ENCODE measurements around the gene VAV2. TPM values are rescaled to one million over a fixed set of nuclear protein-coding genes. Genes with fewer than 3 reads are reported as not detected.

Gene VAV2
- total RNA-seq, 4 donors from 2014 or later, result 4.7 to 42.2 (median 15.8) TPM

GRCh38 chr9:133951265-133951664, 40.9 kb downstream of the VAV2 start:
- Histone ChIP-seq H3K4me1 (peaks cover 0 to 3% of the 10 kb centered on the region in 2 donors), H3K9me3 (no peaks in the 10 kb centered on the region), H3K36me3 (no peaks in the 10 kb centered on the region), H3K27ac (no peak overlapping the region), H3K4me3 (no peak overlapping the region), H3K27me3 (no peaks in the 10 kb centered on the region)
- DNase-seq, result no peak
- TF ChIP-seq POLR2A (IDR thresholded peaks at IDR 0.05), result no peak
- no peak for TF ChIP-seq CTCF (IDR thresholded peaks at IDR 0.05)
- intact Hi-C loops (cut with DNase I; ENCODE audit: low total_unique reads), result no loop called here

GRCh38 chr9:133950629-133951111, 41.5 kb downstream of the VAV2 start:
- no peak for DNase-seq

GRCh38 chr9:133950192-133950591, 41.9 kb downstream of the VAV2 start:
- DNase-seq, result no peak
- Histone ChIP-seq H3K4me1 (no peaks in the 10 kb centered on the region), H3K27ac (no peak overlapping the region), H3K4me3 (no peak overlapping the region), H3K9me3 (no peaks in the 10 kb centered on the region), H3K27me3 (no peaks in the 10 kb centered on the region), H3K36me3 (no peaks in the 10 kb centered on the region)
- intact Hi-C loops (cut with DNase I; ENCODE audit: low total_unique reads), result no loop called here
- TF ChIP-seq CTCF (IDR thresholded peaks at IDR 0.05) (no peak), POLR2A (IDR thresholded peaks at IDR 0.05) (no peak)

More at GRCh38 chr9:133950629-133951111, 41.5 kb downstream of the VAV2 start:
- no peaks in the 10 kb centered on the region for H3K4me1 ChIP-seq
- no peaks in the 10 kb centered on the region for H3K36me3 ChIP-seq
- no peak for TF ChIP-seq CTCF (IDR thresholded peaks at IDR 0.05)
- TF ChIP-seq POLR2A (IDR thresholded peaks at IDR 0.05), result no peak
- no peaks in the 10 kb centered on the region for H3K9me3 ChIP-seq
- intact Hi-C loops (cut with DNase I; ENCODE audit: low total_unique reads), result no loop called here
- H3K4me3 ChIP-seq, result no peak overlapping the region
- H3K27me3 ChIP-seq, result no peaks in the 10 kb centered on the region
- H3K27ac ChIP-seq, result no peak overlapping the region

- no peaks in the 10 kb centered on the region for H3K4me1 ChIP-seq
- no peaks in the 10 kb centered on the region for H3K27me3 ChIP-seq
- no peak overlapping the region for H3K27ac ChIP-seq
- H3K36me3 ChIP-seq, result no peaks in the 10 kb centered on the region
- no peak for DNase-seq
- H3K4me3 ChIP-seq, result no peak overlapping the region
- TF ChIP-seq CTCF (IDR thresholded peaks at IDR 0.05) (no peak), POLR2A (IDR thresholded peaks at IDR 0.05) (no peak)
- intact Hi-C loops (cut with DNase I; ENCODE audit: low total_unique reads), result no loop called here
- H3K9me3 ChIP-seq, result no peaks in the 10 kb centered on the region
Measured at GRCh38 chr9:133949486-133950061, 42.5 kb downstream of the VAV2 start.

- H3K9me3 ChIP-seq, result no peaks in the 10 kb centered on the region
- H3K4me3 ChIP-seq, result no peak overlapping the region
- no peak for DNase-seq
- H3K27ac ChIP-seq, result no peak overlapping the region
- H3K27me3 ChIP-seq, result no peaks in the 10 kb centered on the region
- TF ChIP-seq CTCF (IDR thresholded peaks at IDR 0.05) (no peak), POLR2A (IDR thresholded peaks at IDR 0.05) (no peak)
- intact Hi-C loops (cut with DNase I; ENCODE audit: low total_unique reads), result no loop called here
- H3K36me3 ChIP-seq, result no peaks in the 10 kb centered on the region
- H3K4me1 ChIP-seq, result no peaks in the 10 kb centered on the region
Measured at GRCh38 chr9:133948561-133949485, 43.3 kb downstream of the VAV2 start.

All from uterus (tissue), 4 donors.